GM10266 (cell line): ENCODE results near the gene DHRS12.

Source experiments
- DNase-seq: peaks from one replicate; pipeline ENCODE4 v3.0.0; 2012; ENCODE audit errors: extremely low spot score
- TF ChIP-seq, protein P1 (sequence below): IDR thresholded peaks from 2 replicates; pipeline ENCODE4 v1.5.1; 2012; ENCODE audit warnings: mild to moderate bottlenecking, low read depth; ENCODE audit not compliant: control insufficient read depth, insufficient read depth; ENCODE audit errors: missing control alignments

Gene DHRS12

DNA sequence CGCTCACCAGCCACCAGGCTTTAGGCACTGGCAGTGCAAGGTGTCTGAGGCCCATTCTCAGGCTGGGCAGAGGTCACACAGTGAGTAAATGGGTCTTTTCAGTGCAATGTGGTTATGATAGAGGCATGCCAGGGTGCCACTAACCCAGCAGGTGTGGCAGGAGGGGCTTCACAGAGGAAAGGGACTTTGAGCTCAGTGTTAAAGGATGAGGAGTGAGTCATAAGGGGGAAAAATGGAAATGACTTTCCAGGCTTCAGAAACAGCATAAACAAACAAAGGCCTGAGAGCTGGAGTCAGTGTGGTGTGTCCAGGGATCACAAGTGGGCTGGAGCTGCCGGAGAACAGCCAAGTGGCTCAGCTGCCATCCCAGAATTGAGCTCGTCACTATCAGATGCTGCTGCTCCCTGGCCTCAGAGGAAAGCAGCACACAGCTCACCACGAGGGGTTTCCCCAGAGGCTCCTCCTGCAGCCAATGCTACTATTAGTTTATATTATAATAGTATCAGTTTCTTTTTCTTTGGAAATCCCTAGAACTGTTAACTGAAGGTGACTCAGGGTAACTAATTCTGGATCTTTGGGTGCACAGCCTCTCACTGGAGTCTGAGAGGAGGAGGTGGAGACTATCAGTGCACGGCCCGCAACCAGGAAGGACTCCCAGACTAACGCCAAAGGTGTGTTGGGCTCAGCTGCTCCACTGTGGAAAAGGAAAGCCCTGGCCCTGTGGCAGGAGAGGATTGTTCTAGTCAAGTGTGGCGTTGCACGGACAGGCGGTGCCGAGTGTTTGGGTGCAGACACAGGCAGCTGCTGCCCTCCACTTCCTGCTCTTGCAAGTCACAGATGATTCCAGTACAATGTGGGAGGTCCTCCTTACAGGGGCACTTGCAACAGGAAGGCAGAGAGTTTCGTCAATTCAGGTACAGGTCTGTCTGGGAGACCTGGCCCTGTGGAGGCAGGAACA, 39.5 kb downstream of the DHRS12 start:
- TF ChIP-seq, protein P1, sequence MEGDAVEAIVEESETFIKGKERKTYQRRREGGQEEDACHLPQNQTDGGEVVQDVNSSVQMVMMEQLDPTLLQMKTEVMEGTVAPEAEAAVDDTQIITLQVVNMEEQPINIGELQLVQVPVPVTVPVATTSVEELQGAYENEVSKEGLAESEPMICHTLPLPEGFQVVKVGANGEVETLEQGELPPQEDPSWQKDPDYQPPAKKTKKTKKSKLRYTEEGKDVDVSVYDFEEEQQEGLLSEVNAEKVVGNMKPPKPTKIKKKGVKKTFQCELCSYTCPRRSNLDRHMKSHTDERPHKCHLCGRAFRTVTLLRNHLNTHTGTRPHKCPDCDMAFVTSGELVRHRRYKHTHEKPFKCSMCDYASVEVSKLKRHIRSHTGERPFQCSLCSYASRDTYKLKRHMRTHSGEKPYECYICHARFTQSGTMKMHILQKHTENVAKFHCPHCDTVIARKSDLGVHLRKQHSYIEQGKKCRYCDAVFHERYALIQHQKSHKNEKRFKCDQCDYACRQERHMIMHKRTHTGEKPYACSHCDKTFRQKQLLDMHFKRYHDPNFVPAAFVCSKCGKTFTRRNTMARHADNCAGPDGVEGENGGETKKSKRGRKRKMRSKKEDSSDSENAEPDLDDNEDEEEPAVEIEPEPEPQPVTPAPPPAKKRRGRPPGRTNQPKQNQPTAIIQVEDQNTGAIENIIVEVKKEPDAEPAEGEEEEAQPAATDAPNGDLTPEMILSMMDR: no peak
- DNase-seq: peak; percentile 77

DNA sequence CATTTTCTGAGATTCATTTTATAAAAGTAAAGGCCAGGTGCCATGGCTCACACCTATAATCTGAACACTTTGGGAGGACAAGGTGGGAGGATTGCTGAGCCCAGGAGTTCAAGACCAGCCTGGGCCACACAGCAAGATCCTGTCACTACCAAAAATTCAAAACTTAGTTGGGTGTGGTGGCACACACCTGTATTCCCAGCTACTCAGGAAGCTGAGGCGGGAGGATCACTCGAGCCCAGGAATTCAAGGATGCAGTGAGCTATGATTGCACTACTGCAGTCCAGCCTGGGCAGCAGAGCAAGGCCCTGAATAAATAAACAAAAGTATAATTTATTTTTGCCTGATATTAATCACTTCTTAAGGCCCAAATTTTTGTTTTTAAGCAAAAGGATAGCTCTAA, 40.5 kb downstream of the DHRS12 start:
- TF ChIP-seq, protein P1: no peak

DNA sequence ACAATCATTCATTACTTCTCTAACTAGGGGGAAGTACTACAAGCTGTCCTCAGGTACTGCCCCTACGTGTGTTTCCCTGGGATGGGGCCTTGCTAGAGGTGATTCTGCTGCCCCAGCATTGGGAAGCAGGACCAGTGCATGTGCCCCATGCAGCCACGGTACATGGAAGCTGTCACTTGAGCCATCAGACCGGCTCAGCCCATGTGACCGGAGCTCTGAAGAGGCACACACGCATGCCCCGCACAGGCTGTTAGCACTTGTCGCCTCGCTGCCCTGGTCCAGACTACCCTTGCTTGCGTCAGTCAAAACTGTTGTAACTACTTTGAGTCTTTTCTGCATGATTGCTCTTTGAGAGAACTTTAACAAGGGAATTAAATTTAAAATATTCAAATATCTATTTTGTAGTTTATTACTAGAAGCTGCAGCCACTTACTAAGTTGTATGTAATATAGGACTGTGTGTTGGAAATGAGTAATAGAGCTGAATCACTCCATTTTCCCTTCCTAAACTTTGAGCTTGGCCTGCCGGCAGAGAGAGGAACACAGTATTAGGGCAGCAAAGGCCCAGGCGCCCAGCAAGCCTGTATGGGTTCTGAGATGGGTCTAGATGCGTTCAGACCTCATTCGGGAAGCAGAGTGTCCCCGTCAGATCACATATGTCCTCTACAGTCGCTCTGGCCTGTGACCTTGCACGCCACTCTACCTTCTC, 42.2 kb downstream of the DHRS12 start:
- TF ChIP-seq, protein P1: no peak
- no peak for DNase-seq

More for the DNA sequence above, 40.5 kb downstream of the DHRS12 start:
- DNase-seq: no peak

DNA sequence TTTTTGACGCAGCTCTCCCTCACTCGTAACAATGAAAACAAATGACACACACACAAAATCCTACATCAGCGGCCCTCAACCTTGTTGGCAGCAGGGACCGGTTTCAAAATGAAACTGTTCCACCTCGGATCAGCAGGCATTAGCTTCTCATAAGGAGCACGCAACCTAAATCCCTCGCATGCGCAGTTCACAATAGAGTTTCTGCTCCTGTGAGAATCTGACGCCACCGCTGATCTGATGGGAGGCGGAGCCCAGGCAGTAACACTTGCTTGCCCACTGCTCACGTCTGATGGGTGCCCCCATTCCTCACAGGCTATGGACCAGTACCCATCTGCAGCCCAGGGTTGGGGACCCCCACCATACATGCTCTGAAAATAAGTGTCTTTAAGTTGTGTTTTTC, 43.4 kb downstream of the DHRS12 start:
- TF ChIP-seq, protein P1: no peak
- DNase-seq: no peak

DNA sequence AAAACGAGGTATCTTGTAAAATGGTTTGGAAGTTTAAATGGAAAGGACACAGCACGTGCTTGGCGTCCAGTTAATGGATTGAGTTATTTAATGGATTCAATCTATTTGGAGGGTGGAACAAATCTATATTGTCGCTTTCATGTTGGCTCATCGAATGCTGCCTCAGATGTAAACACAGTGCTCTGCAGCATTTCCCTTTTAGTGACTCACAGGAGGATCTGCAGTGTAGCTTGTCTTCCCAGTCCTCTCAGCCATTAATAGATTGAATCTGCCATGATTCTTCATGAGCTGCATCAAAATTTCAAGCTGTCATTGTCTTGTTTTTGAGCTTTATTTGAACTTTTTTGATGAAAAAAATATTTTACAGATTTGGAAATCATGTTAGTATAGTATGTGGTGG, 44.7 kb downstream of the DHRS12 start:
- DNase-seq: no peak
- TF ChIP-seq, protein P1: no peak

DNA sequence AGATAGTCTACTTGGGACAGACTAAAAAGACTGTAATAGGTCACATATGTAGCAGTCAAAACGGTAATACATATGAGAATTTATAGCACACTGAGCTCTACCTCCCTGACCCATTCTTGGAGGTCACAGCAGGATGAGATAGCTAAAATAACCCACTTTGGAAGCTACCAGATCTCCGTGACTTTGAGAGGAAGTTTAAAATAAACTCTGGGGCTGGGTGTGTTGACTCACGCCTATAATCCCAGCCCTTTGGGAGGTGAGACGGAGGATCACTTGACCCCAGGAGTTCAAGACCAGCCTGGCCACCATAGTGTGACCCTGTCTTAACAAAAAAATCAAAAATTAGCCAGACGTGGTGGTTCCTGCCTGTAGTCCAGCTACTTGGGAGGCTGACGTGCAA, 45.3 kb downstream of the DHRS12 start:
- TF ChIP-seq, protein P1: no peak
- DNase-seq: no peak
